RWPE2 (cell line): Measurements from ENCODE around the gene TMPRSS11D.

Source experiments
- ATAC-seq: fragments of 200-7000 bp; cut with Tn5 transposase; 3 replicates; pipeline ENCODE4 v1.9.1; 2021; ENCODE audit warnings: low read depth
- DNase-seq: peaks from one replicate; pipeline ENCODE4 v3.0.0-alpha.2; 2020; ENCODE audit warnings: low spot score
- H3K27ac ChIP-seq: fragments of 450-650 bp; 2 replicates; pipeline ENCODE4 v1.5.1; 2017; ENCODE audit warnings: mild to moderate bottlenecking; ENCODE audit not compliant: poor library complexity, severe bottlenecking
- H3K27me3 ChIP-seq: fragments of 250-450 bp; sonication (Bioruptor Pico); 2 replicates; pipeline ENCODE4 v1.5.1; 2021; ENCODE audit warnings: mild to moderate bottlenecking, moderate library complexity; ENCODE audit not compliant: insufficient read depth, poor library complexity, severe bottlenecking
- H3K36me3 ChIP-seq: fragments of 250-450 bp; sonication (Bioruptor Pico); 2 replicates; pipeline ENCODE4 v1.5.1; 2020; ENCODE audit warnings: low read depth, mild to moderate bottlenecking, moderate library complexity
- H3K4me1 ChIP-seq: fragments of 250-450 bp; sonication (Bioruptor Pico); 2 replicates; pipeline ENCODE4 v1.5.1; 2021; ENCODE audit warnings: mild to moderate bottlenecking, moderate library complexity; ENCODE audit not compliant: insufficient read depth, poor library complexity, severe bottlenecking
- H3K4me3 ChIP-seq: fragments of 250-450 bp; sonication (Bioruptor Pico); 2 replicates; pipeline ENCODE4 v1.5.1; 2021; ENCODE audit warnings: mild to moderate bottlenecking, moderate library complexity; ENCODE audit not compliant: severe bottlenecking
- H3K9me3 ChIP-seq: fragments of 250-450 bp; sonication (Bioruptor Pico); 2 replicates; pipeline ENCODE4 v1.5.1; 2021; ENCODE audit warnings: mild to moderate bottlenecking, moderate library complexity; ENCODE audit not compliant: severe bottlenecking
- TF ChIP-seq, protein P1 (sequence below): fragments of 450-650 bp; IDR thresholded peaks from one replicate; pipeline ENCODE4 v1.5.1; 2017; ENCODE audit warnings: mild to moderate bottlenecking, moderate library complexity; ENCODE audit not compliant: poor library complexity, severe bottlenecking

Gene TMPRSS11D

DNA sequence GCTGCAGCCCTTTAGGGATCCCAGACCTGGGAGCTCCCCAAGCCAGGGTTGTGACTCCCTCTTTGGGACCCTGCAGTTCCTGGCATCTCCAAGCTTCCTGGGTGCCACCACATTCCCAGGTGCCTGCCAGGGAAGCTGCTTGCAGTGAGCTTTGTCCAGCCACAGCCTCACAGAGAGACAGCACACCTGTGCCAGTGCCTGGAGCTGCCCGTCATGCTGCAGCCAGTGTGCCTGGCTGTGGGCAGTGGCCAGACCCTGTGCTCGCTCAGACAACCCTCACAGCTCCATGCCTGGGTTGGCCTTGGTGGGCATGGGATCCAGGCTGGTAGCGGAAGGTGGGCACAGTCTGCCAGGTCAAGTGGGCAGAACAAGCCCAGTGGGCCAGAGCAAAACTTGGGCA, 43.4 kb upstream of the TMPRSS11D start:
- TF ChIP-seq, protein P1, sequence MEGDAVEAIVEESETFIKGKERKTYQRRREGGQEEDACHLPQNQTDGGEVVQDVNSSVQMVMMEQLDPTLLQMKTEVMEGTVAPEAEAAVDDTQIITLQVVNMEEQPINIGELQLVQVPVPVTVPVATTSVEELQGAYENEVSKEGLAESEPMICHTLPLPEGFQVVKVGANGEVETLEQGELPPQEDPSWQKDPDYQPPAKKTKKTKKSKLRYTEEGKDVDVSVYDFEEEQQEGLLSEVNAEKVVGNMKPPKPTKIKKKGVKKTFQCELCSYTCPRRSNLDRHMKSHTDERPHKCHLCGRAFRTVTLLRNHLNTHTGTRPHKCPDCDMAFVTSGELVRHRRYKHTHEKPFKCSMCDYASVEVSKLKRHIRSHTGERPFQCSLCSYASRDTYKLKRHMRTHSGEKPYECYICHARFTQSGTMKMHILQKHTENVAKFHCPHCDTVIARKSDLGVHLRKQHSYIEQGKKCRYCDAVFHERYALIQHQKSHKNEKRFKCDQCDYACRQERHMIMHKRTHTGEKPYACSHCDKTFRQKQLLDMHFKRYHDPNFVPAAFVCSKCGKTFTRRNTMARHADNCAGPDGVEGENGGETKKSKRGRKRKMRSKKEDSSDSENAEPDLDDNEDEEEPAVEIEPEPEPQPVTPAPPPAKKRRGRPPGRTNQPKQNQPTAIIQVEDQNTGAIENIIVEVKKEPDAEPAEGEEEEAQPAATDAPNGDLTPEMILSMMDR = no peak
- peaks cover 26% of the 10 kb centered on the region for H3K4me1 ChIP-seq
- no peak overlapping the region for H3K27ac ChIP-seq
- no peaks in the 10 kb centered on the region for H3K27me3 ChIP-seq
- no peaks in the 10 kb centered on the region for H3K36me3 ChIP-seq
- ATAC-seq (no peak), DNase-seq (no peak)
- no peaks in the 10 kb centered on the region for H3K9me3 ChIP-seq
- no peak overlapping the region for H3K4me3 ChIP-seq

DNA sequence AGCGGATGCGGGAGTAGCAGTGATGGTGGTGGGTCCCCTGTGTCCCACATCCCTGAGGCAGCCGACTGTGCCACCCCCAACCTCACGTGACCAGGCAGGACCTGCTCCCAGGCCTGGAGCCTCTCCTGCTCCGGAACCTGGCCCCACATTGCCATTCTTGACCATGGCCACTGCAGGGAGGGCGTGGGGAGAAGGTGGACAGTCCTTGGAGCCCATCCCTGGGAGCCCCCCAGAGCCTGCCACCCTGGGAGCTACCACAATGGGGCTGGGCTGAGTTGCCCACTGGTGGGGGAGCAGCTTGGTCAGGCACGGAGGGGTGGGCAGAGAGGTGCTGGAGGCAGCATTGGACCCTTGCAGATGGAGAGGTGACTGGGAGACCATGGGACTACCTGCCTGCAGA, 42.7 kb upstream of the TMPRSS11D start:
- peaks cover 25% of the 10 kb centered on the region for H3K4me1 ChIP-seq
- ATAC-seq (no peak), DNase-seq (no peak)
- TF ChIP-seq, protein P1 = no peak
- H3K36me3 ChIP-seq = no peaks in the 10 kb centered on the region
- H3K27ac ChIP-seq = no peak overlapping the region
- H3K27me3 ChIP-seq = no peaks in the 10 kb centered on the region
- no peak overlapping the region for H3K4me3 ChIP-seq
- H3K9me3 ChIP-seq = no peaks in the 10 kb centered on the region

DNA sequence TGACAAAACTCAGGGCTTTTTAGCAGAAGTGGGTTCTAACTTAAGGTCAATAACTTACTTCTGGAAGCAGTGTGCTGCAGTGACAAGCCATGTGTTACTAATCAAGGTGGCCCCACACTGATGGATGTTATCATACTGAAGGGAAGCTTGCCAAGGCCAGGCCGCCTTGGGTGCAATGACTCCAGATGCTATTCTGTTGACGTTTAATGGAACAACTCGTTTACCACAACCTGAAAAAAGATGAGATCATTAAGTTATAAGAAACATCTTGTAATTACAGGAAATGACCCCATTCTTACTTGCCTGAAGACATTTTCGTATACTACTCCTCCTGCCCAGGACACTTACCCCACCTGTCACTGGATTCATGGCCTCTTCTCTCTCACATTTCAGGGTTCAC, 38.9 kb upstream of the TMPRSS11D start:
- no peak for ATAC-seq
- no peaks in the 10 kb centered on the region for H3K36me3 ChIP-seq
- H3K4me1 ChIP-seq = no peaks in the 10 kb centered on the region
- TF ChIP-seq, protein P1 = no peak
- no peaks in the 10 kb centered on the region for H3K9me3 ChIP-seq
- H3K27me3 ChIP-seq = no peaks in the 10 kb centered on the region
- no peak overlapping the region for H3K4me3 ChIP-seq
- H3K27ac ChIP-seq = no peak overlapping the region
- DNase-seq = no peak

DNA sequence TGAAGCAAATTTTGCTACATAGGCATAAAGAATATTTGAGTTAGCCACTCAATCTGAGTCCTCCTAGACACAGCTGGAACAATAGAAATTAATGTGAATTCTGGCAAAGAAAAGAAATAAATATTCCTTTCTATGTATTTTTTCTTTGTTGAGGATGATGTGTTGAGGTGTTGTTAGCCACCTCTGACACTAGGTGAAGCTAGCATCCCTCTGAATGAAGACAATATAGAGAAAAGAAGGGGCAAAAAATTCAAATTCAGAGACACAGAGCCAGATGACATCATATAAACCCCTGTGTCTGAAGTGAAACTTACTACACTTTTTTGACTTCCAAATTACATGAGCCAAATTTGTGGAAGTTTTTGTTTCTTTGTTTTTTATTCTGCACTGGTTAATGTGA, 34.6 kb upstream of the TMPRSS11D start:
- no peaks in the 10 kb centered on the region for H3K4me1 ChIP-seq
- no peaks in the 10 kb centered on the region for H3K36me3 ChIP-seq
- no peak overlapping the region for H3K4me3 ChIP-seq
- no peaks in the 10 kb centered on the region for H3K9me3 ChIP-seq
- no peaks in the 10 kb centered on the region for H3K27me3 ChIP-seq
- no peak overlapping the region for H3K27ac ChIP-seq
- TF ChIP-seq, protein P1 = peak; percentile 91
- no peak for DNase-seq
- peak; percentile 45; the same call in 1 of the 3 replicates for ATAC-seq

DNA sequence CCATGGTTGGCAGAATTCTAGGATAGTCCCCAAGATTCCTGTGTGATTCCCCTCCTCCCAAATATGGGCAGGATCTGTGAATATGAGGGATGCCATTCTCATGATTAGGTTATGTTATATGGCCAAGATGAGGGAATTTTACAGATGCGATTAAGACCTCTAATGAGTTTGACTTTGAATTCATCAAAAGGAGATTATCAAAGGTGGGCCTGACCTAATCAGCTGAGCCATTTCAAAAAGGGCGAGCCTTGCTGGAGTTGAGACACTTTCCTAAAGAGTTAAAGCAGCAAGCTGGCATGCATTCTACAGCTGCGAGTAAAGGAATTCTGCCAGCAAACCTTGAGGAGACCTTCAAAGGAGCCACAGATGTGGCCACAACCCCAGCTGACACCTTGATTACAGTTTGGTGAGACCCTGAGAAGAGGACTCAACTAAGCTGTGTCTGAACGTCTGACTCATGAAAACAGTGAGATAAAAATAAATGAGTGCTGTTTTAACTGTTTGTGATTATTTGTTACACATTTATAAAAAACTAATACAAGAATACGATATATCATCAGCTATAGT, 31.7 kb upstream of the TMPRSS11D start:
- Histone ChIP-seq H3K27ac (no peak overlapping the region), H3K4me1 (no peaks in the 10 kb centered on the region), H3K27me3 (no peaks in the 10 kb centered on the region), H3K9me3 (no peaks in the 10 kb centered on the region), H3K36me3 (no peaks in the 10 kb centered on the region), H3K4me3 (no peak overlapping the region)
- TF ChIP-seq, protein P1 = no peak
- ATAC-seq = no peak
- no peak for DNase-seq
